Erythroblast (primary cell): ENCODE results near the gene EID2.

ENCODE experiments used
- GATA1 ChIP-seq: IDR thresholded peaks from 2 replicates; pipeline ENCODE4 v1.6.1; 2011; ENCODE audit warnings: low read depth, mild to moderate bottlenecking, control low read depth, low read length, moderate library complexity
- POLR2A ChIP-seq: IDR thresholded peaks from 2 replicates; pipeline ENCODE4 v1.6.1; 2011; ENCODE audit warnings: mild to moderate bottlenecking, low read length

DNA sequence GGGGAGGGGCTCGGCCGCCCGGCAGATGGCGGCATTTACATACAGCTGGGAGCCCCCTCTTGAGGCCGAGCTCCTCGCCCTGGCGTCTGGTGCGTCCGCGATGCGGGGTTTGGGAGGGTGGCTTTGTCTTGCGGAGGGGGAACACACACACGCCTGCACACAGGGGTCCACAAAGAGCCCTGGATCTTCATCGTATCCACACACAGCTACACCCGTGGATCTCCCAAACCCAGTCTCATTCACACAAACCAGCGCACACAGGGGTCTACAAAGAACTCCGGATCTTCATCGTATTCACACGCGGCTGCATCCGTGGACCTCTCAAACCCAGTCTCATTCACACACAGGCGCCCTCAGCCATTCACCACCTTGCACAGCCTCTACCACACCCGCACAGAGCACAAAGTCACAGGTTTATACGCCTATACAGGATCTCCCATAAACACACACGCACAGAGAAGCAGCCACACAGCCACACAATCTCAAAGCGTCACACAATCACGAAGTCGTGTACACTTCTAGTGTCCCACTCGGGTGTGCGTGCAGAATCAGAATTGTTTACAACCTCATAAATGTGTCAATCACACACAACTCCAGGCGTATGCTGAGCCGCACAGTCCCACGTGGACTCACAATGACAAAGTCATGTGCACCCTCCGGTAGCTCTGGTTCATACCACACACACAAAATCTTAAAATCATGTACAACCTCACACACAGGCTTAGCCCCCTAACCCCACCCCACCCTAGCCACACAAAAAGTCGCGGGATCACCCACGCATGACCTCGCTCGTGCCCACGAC, 41.8 kb downstream of the EID2 start:
- TF ChIP-seq POLR2A = no peak
- TF ChIP-seq GATA1 = no peak
